GM18502 (cell line): ENCODE measurements around the gene ASPM.
A peak's percentile ranks its signal among the peaks of the same experiment; 100 is the strongest.

Source experiments
- ATAC-seq: cut with Tn5 transposase; IDR thresholded peaks from one replicate; pipeline ENCODE4 v1.9.1; 2021; ENCODE audit warnings: mild to moderate bottlenecking; ENCODE audit not compliant: unreplicated experiment, poor library complexity

Gene ASPM, protein sequence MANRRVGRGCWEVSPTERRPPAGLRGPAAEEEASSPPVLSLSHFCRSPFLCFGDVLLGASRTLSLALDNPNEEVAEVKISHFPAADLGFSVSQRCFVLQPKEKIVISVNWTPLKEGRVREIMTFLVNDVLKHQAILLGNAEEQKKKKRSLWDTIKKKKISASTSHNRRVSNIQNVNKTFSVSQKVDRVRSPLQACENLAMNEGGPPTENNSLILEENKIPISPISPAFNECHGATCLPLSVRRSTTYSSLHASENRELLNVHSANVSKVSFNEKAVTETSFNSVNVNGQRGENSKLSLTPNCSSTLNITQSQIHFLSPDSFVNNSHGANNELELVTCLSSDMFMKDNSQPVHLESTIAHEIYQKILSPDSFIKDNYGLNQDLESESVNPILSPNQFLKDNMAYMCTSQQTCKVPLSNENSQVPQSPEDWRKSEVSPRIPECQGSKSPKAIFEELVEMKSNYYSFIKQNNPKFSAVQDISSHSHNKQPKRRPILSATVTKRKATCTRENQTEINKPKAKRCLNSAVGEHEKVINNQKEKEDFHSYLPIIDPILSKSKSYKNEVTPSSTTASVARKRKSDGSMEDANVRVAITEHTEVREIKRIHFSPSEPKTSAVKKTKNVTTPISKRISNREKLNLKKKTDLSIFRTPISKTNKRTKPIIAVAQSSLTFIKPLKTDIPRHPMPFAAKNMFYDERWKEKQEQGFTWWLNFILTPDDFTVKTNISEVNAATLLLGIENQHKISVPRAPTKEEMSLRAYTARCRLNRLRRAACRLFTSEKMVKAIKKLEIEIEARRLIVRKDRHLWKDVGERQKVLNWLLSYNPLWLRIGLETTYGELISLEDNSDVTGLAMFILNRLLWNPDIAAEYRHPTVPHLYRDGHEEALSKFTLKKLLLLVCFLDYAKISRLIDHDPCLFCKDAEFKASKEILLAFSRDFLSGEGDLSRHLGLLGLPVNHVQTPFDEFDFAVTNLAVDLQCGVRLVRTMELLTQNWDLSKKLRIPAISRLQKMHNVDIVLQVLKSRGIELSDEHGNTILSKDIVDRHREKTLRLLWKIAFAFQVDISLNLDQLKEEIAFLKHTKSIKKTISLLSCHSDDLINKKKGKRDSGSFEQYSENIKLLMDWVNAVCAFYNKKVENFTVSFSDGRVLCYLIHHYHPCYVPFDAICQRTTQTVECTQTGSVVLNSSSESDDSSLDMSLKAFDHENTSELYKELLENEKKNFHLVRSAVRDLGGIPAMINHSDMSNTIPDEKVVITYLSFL (N-terminal part only)

DNA sequence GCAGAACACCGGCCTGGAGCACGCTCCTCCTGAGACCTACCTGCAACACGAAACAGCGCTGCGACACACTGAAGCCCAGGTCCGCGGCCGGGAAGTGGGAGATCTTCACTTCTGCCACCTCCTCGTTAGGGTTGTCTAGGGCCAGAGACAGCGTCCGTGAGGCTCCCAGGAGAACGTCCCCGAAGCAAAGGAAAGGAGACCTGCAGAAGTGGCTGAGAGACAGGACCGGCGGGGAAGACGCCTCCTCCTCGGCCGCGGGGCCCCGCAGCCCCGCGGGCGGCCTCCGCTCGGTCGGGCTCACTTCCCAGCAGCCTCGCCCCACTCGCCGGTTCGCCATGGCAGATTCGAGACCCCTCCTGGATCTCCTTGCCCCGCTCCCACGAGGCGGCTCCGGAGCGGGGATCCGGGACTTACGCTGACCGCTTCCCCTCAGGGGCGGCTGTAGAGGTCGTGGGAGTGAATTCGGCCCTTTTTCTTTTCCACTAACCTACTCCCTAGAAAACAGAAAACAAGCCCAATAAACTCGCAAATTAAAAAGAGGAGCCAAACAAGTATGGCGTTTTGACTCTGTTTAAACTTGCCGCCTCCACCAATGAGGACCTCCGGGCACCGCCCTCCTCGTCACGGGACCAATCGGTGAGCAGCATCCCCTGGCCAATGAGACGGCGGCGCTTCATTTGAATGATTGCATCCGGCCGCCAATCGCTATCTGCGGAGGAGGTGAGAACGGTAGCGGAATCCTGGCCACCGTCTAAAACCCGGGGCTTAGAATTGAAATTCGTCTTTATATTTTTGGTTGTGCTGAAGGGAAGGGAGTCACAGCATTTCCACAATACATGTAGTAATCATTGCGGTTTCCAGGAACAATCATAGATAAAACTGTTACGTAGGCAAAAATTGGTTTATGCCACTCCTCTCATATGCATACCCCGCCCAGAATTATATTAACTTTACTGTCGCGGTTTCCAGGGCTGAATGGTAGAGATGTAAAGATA is at the start of gene ASPM:
TSS of gene ASPM (minus strand) at position 569 of the 995 bp plus-strand sequence. CDS start at position 337, 232 bp downstream.
- peak; percentile 98 for ATAC-seq

GRCh38 chr1:197195100-197195499 is 48.6 kb upstream of the ASPM start:
- no peak for ATAC-seq

DNA sequence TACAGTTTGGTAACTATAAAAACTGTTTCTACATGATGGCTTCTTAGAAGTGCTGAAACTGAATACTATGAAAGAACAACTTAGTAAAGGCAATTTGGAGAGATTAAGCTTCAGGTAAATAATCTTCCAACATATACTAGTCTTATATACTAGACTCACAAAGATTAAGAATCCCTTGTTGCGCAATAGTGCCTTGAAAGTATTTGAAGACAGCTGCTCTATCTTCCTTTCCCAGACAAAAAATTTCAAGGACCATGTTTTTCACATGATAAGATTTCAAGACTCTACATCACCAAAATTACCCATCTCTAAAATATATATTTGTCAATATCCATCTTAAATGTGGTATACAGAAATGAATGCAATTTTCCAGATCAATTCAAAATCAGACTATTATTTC is 37.7 kb upstream of the ASPM start:
- ATAC-seq, result no peak

GRCh38 chr1:197183195-197183748 is 36.8 kb upstream of the ASPM start:
- no peak for ATAC-seq

GRCh38 chr1:197182716-197183115 is 36.2 kb upstream of the ASPM start:
- no peak for ATAC-seq

DNA sequence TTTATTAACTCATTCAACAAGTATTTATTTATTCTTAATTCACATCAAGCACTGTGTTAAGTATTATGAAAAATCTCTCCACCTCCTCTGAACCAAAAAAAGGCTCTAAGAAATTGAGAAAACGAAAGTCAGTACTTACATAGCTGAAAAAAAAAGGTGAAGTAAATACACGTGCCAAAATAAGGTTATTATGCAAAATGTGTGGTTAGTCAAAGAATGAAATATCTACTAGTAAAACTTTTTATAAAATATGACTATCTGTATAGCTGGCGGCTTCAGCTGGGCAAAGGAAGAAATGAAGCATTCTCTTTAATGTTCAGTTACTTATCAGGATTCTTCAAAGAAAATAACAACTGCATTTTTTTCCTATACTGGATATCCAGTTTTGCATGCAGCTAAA is 35.5 kb upstream of the ASPM start:
- ATAC-seq, result peak; percentile 60

DNA sequence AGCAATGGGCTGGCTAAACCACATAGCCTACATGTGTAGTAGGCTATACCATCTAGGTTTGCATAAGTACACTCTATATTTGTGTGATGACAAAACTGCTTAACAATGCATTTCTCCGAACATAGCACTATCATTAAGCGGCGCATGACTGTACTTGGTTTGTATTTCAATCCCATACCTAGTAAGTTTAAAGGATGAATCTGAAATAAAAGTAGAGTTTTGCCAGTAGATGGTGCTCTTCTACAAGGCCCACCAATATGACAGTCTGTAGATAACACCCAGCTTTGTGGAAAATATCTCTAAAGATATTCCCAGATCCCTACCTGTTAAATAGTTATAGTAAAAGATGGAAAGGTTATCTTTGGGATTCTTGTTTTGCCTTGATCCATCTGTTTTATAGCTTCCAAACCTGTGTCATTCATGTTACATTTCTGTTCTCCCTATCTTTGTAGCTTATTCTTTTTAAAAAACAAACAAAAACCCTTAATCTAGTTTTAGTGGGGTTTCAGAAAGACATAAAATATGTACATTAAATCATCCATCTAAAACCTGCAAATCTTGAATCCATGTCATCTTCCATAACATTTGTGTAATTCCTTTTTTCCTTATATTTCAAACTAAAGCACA is 33.9 kb upstream of the ASPM start:
- ATAC-seq, result no peak

- ATAC-seq, result peak; percentile 69
Observed at GRCh38 chr1:197178998-197179397, 32.5 kb upstream of the ASPM start.

GRCh38 chr1:197174818-197175217 is 28.3 kb upstream of the ASPM start:
- no peak for ATAC-seq

- ATAC-seq, result no peak
Observed at GRCh38 chr1:197173571-197174507, 27.4 kb upstream of the ASPM start.

DNA sequence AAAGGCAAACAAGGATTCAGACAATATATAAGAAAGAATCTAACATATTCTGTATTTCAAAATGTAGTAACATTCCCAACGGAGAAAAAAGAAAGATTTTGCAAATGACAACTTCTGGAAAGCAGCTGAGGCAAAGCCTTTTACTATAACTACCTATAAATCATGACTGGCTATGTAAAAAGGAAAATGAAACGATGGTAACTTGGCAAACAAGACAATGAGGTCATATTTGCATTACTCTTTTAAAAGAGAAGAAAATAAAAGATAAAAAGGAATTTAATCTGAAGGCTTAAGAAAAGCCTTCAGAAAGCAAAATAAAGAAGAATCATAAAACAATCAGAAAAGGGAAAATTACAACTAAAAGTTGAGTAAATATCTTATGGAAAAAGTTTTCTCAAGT is 25.1 kb upstream of the ASPM start:
- no peak for ATAC-seq

DNA sequence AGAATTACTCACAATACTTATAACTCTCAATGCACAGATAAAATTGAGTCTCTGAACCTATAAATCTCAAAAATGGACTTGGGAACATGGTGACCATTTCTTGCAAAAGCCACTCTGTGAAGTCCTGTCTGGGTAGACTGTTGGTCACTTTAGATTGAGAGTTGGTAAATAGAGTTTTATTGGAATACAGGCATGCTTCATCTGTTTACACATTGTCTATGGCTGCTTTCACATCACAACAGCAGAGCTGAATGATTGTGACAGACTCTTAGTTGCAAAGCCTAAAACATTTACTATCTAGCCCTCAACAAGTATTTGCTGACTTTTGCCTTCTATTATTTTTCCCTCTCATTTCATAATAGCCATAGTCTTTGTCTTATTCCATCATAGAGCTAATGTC is 24.1 kb upstream of the ASPM start:
- ATAC-seq, result no peak

DNA sequence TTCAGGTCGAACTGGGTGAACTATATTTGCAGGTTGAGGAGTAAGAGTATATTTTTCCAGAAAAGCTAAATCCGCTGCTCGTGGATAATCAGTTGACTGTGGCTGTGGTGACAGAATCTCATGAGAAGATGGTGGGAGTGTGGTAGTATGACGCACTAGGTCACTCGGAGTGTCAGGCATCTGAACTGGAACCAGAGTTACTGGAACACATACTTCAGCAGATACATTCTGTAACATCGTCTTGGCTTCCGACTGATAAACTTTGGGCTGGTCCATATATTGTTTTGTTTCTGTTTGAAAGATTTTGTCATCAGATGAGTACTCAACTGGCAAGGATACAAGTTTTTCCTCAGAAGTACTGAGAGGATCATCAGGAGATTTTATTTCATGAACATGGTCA is 13.0 kb upstream of the ASPM start:
- ATAC-seq, result no peak

DNA sequence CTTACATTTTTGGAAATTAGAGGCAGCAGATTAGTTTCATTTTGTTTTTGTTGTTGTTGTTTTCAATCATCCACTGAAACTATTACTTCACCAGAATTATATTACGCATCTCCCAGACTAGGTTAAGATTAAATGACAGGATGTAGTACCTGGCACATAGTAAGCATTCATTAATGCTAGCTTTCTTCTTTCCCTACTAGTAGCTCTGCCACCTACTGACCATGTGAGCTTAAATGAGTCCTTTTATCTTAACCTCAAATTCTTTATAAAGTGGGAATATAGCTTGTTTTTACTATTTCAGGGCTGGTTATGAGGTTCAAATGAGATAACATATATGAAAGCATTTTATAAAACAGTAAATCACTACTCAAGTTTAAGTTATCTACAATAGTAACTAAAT is 10.2 kb upstream of the ASPM start:
- no peak for ATAC-seq

GRCh38 chr1:197152662-197153061 is 6.2 kb upstream of the ASPM start:
- no peak for ATAC-seq

DNA sequence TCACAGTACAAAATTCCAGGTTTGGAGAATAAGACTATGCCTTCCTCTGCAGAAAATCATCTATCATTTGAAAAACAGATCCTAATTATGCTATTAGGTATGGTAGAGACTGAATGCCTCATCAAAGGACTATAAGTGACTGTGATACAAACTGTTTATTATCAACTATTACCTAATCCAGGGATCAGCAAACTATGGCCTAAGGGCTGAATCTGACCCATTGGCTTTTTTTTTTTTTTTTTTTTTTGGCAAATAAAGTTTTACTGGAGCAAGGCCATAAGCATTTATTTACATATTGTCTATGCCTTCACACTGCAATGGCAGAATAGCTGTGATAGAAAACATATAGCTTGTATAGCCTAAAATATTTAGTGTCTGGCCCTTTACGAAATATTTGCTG is 4.7 kb upstream of the ASPM start:
- ATAC-seq, result no peak

DNA sequence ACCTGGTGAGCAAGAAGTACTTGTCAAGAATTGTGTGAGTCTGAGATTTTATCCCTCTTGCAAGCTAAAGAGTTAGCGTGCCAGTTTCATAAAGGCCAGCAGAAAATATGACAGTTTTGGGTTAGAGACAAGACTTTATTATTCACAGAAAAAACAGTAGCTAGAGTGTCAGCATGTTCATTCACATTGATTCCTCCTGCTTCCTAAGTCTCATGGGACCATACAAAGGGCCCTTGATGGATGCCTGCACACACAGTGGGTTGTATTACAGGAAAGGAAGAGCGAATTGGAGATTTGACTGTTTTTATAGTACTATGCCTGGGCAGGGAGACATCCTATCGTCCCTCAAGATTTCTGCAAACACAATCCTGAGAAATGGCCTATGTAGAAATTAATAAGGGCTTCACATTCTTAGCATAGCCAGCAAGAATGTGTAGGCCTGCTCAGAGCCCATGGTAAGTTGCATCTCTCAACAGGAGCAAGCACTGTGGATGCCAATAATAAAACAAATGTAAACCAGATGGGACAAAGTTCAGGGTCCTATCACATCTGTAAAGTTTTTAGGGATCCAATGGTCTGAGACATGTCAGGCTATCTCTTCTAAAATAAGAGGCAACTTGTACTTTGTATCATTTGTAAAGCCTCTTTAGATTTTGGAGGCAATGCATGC is 4.0 kb upstream of the ASPM start:
- ATAC-seq, result no peak
